A673 (cell line): ENCODE results near the gene TMEM255B. TPM values are rescaled to one million over a fixed set of nuclear protein-coding genes. Genes with fewer than 3 reads are reported as not detected.

Experiments used
- BruUV-seq: library from RNA; stranded (reverse); fragments of 400-500 nt; replicated peaks from 2 replicates; lab custom pipeline; 2021; lab: Mats Ljungman, UMichigan
- CTCF ChIA-PET: fragments of 300-600 bp; sonication (Branson Sonifier 250); formaldehyde crosslinking; loops from one replicate; lab custom pipeline; 2022; ENCODE audit warnings: antibody characterized with exemption; lab: Charles Lee
- POLR2A ChIA-PET: fragments of 300-600 bp; sonication (Branson Sonifier 250); formaldehyde crosslinking; loops from one replicate; lab custom pipeline; 2022; ENCODE audit warnings: antibody characterized with exemption; ENCODE audit not compliant: low non-redundant PET; lab: Charles Lee
- DNase-seq: peaks from one replicate; pipeline ENCODE4 v3.0.0-alpha.2; 2015; ENCODE audit warnings: low spot score
- H3K27ac ChIP-seq: fragments of 200-600 bp; sonication (generic); 2 replicates; pipeline ENCODE4 v1.5.1; 2016; ENCODE audit warnings: mixed run types, low read depth, mild to moderate bottlenecking, mixed read lengths, antibody characterized with exemption, low read length; ENCODE audit not compliant: poor library complexity, severe bottlenecking
- H3K27me3 ChIP-seq: fragments of 200-600 bp; sonication (generic); replicated peaks from 2 replicates; pipeline ENCODE4 v1.6.1; 2017; ENCODE audit warnings: mixed run types, low read depth, mild to moderate bottlenecking, mixed read lengths, antibody characterized with exemption, low read length; ENCODE audit not compliant: insufficient read depth, poor library complexity
- H3K36me3 ChIP-seq: fragments of 200-600 bp; sonication (generic); 2 replicates; pipeline ENCODE4 v1.6.1; 2016; ENCODE audit warnings: mixed run types, mild to moderate bottlenecking, mixed read lengths, antibody characterized with exemption, low read length; ENCODE audit not compliant: insufficient read depth, poor library complexity, severe bottlenecking
- H3K4me1 ChIP-seq: fragments of 200-600 bp; sonication (generic); 2 replicates; pipeline ENCODE4 v1.6.1; 2017; ENCODE audit warnings: mixed run types, mild to moderate bottlenecking, mixed read lengths, antibody characterized with exemption, low read length; ENCODE audit not compliant: insufficient read depth, poor library complexity, severe bottlenecking
- H3K4me3 ChIP-seq: fragments of 200-600 bp; sonication (generic); 2 replicates; pipeline ENCODE4 v1.5.1; 2016; ENCODE audit warnings: low read depth, mixed run types, mild to moderate bottlenecking, mixed read lengths, low read length; ENCODE audit not compliant: poor library complexity, severe bottlenecking
- H3K9me3 ChIP-seq: fragments of 200-600 bp; sonication (generic); 2 replicates; pipeline ENCODE4 v1.6.1; 2016; ENCODE audit warnings: mixed run types, low read depth, mild to moderate bottlenecking, mixed read lengths, antibody characterized with exemption, low read length; ENCODE audit not compliant: poor library complexity, severe bottlenecking
- CTCF ChIP-seq: fragments of 300-800, 200-600 bp; sonication (generic); conservative IDR thresholded peaks from 2 replicates; pipeline ENCODE4 v1.5.1; 2017; ENCODE audit warnings: low read depth, mild to moderate bottlenecking, antibody characterized with exemption, low read length, moderate library complexity, mixed read lengths
- EZH2 ChIP-seq: fragments of 200-600 bp; sonication (generic); IDR thresholded peaks from 2 replicates; pipeline ENCODE4 v1.6.1; 2017; ENCODE audit warnings: borderline replicate concordance, low read depth, mild to moderate bottlenecking, mixed read lengths, antibody characterized with exemption, low read length; ENCODE audit not compliant: poor library complexity, severe bottlenecking
- intact Hi-C: fragments of 100-400 bp; cut with micrococcal nuclease; formaldehyde crosslinking; loops from one replicate; pipeline ENCODE4 v1.10.0; 2022; ENCODE audit not compliant: unreplicated experiment
- total RNA-seq: library from RNA; stranded (reverse); gene quantifications from 2 replicates; pipeline ENCODE4 v1.2.3, GENCODE V29; 2021

TMEM255B gene
- total RNA-seq, 1 experiment from 2014 or later: 0.06 TPM

DNA sequence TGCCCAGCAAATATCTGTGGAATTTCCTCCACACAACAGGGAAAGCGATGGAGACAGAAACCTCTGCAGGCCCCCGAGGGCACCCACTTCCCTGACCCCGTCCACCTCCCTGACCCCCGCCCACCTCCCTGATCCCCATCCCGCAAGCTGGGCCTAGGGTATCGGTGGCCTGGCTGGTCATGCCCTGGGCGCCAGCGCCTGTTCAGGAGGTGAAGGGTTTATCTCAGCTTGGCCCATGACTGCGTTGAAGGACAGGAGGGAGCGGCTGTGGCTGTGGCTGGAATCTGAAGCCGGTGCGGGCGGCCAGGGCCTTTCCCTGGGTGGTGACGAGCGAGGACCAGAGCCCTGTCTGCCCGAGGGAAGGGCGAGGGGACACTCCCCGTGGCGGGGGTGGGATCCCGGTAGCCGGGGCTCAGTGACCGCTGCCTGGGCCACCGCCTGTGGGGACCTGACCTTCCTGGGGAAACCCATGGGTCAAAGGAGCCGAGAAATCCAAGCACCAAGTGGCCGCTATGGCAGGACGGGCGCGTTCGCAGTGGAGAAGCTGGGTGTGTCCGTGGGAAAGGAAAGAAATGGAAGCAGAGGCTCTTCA lies 84.1 kb downstream of the TMEM255B start:
- H3K4me3 ChIP-seq: no peak overlapping the region
- POLR2A ChIA-PET: no interaction called here
- no peak overlapping the region for H3K27ac ChIP-seq
- H3K4me1 ChIP-seq: peaks cover 6% of the 10 kb centered on the region
- BruUV-seq: no TSS peak
- H3K27me3 ChIP-seq: no peaks in the 10 kb centered on the region
- H3K9me3 ChIP-seq: no peaks in the 10 kb centered on the region
- DNase-seq: no peak
- intact Hi-C loops: no loop called here
- no peak for TF ChIP-seq CTCF
- no peak for TF ChIP-seq EZH2
- no peaks in the 10 kb centered on the region for H3K36me3 ChIP-seq
- CTCF ChIA-PET: interaction anchor here (0.5 kb wide), 1 partner anchor 222 kb away, joined by 3 read pairs; no protein-coding TSS in a partner anchor

DNA sequence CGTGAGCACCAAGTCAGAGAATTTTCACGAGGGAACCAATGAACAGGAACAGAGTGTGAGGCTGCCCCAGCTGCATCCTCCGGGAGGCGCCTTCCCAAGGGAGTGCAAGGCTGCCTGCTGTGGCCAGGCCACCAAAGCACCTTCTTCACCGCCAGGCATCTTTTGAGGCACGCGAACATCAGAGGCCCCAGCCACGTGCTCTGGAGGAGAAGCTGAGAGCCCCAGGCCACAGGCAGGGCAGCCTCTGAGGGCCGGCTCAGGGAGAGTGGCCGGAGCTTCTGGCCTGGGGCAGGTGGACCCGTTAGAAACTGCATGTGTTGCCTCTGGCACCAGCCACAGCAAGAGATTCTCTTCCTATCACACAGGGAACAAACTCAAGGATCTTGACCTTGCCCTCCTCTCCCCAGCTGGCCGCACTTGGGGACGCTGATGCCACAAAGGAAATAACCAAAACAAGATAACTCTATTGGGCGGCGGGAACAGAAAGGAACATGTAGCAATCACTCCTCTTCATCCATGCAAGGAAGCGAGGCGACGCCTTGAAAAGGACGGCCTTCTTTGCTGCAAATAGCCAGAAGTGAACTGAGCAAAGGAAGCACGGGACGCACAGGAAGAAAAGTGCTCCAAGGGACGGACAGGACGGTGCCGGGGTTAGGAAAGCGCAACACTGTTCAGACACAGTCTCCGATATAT lies 85.0 kb downstream of the TMEM255B start:
- BruUV-seq: no TSS peak
- DNase-seq: no peak
- TF ChIP-seq EZH2 (no peak), CTCF (0 out of 2 replicates have a peak, but pooled peaks have one; percentile 12)
- ChIA-PET POLR2A (no interaction called here), CTCF (interaction anchor here (0.5 kb wide), 1 partner anchor 221 kb away, joined by 3 read pairs; no protein-coding TSS in a partner anchor)
- Histone ChIP-seq H3K4me3 (no peak overlapping the region), H3K27ac (no peak overlapping the region), H3K27me3 (no peaks in the 10 kb centered on the region), H3K9me3 (no peaks in the 10 kb centered on the region), H3K4me1 (peaks cover 6% of the 10 kb centered on the region), H3K36me3 (no peaks in the 10 kb centered on the region)
- intact Hi-C loops: no loop called here

DNA sequence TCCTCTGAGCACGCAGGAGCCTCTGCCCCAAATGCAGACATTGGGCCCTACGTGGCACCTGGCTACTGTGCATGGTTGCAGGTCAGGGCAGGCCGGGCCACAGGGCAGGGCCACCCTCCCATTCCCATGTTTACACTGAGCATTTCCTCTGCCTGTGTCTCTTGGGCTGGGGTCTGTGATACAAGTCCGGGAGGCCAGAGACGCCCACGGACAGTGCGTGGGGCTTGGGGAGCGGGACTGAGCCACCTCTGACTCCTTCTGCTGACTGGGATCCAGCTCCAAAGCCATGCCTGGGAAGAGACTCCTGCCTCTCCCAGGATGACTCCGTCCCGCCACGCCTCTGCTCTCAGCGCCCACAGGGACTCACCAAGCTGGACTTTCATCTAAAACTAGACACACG lies 86.0 kb downstream of the TMEM255B start:
- no peak overlapping the region for H3K4me3 ChIP-seq

More for the DNA sequence above, 86.0 kb downstream of the TMEM255B start:
- Histone ChIP-seq H3K4me1 (peaks cover 6% of the 10 kb centered on the region), H3K27me3 (no peaks in the 10 kb centered on the region), H3K27ac (no peak overlapping the region), H3K9me3 (no peaks in the 10 kb centered on the region), H3K36me3 (no peaks in the 10 kb centered on the region)
- intact Hi-C loops: no loop called here
- POLR2A ChIA-PET: no interaction called here
- CTCF ChIA-PET: no interaction called here
- no peak for DNase-seq
- no TSS peak for BruUV-seq
- TF ChIP-seq CTCF (no peak), EZH2 (no peak)
